ENCODE results near the gene GH1. TPM values are rescaled to one million over a fixed set of nuclear protein-coding genes. Genes with fewer than 3 reads are reported as not detected.
"Not testable (repeated sequence)": the region's sequence is repeated elsewhere in the genome, so short reads cannot be mapped to it uniquely, and the experiment has no call there.

GH1 gene
- total and polyA plus RNA-seq, 5 donors from 2014 or later, result 0.50 TPM; not detected in 4

GRCh38 chr17:63881337-63881736, 37.3 kb downstream of the GH1 start:
- not testable (repeated sequence) for H3K4me3 Mint-ChIP-seq; ATAC-seq (ENCODE audit: low read depth in 2 of 2); H3K27ac Mint-ChIP-seq; H3K4me1 Mint-ChIP-seq; H3K27me3 ChIP-seq (ENCODE audit: control insufficient read depth, insufficient read depth, low read length); DNase-seq; H3K9me3 ChIP-seq (ENCODE audit: control insufficient read depth in 2 of 2, low read length in 2 of 2); H3K4me1 ChIP-seq (ENCODE audit: control insufficient read depth, insufficient read depth, low read length, poor library complexity, severe bottlenecking); H3K27ac ChIP-seq (ENCODE audit: insufficient read depth, low read length, poor library complexity, severe bottlenecking); H3K9me3 Mint-ChIP-seq; H3K4me3 ChIP-seq (ENCODE audit: low read depth, low read length); H3K36me3 Mint-ChIP-seq; H3K36me3 ChIP-seq (ENCODE audit: control insufficient read depth, insufficient read depth, low read length)
- H3K27me3 Mint-ChIP-seq, result peaks cover 15% of the 10 kb centered on the region

GRCh38 chr17:63880706-63881105, 37.9 kb downstream of the GH1 start:
- no peaks in the 10 kb centered on the region for H3K36me3 ChIP-seq (ENCODE audit: control insufficient read depth, insufficient read depth, low read length)
- no peak overlapping the region for H3K27ac ChIP-seq (ENCODE audit: insufficient read depth, low read length, poor library complexity, severe bottlenecking)
- H3K9me3 ChIP-seq (ENCODE audit: control insufficient read depth in 2 of 2, low read length in 2 of 2), result no peaks in the 10 kb centered on the region
- no peak for DNase-seq
- Mint-ChIP-seq H3K4me1 (peaks cover 0 to 4% (median 0%) of the 10 kb centered on the region in 4 donors), H3K36me3 (no peaks in the 10 kb centered on the region), H3K27me3 (peaks cover 15% of the 10 kb centered on the region), H3K9me3 (no peaks in the 10 kb centered on the region), H3K4me3 (no peak overlapping the region), H3K27ac (no peak overlapping the region)
- H3K4me3 ChIP-seq (ENCODE audit: low read depth, low read length), result no peak overlapping the region
- ATAC-seq (ENCODE audit: low read depth in 2 of 2), result no peak
- H3K4me1 ChIP-seq (ENCODE audit: control insufficient read depth, insufficient read depth, low read length, poor library complexity, severe bottlenecking), result no peaks in the 10 kb centered on the region
- no peaks in the 10 kb centered on the region for H3K27me3 ChIP-seq (ENCODE audit: control insufficient read depth, insufficient read depth, low read length)

GRCh38 chr17:63878413-63878812, 40.2 kb downstream of the GH1 start:
- not testable (repeated sequence) for H3K4me1 ChIP-seq (ENCODE audit: control insufficient read depth, insufficient read depth, low read length, poor library complexity, severe bottlenecking); H3K27me3 ChIP-seq (ENCODE audit: control insufficient read depth, insufficient read depth, low read length); H3K4me1 Mint-ChIP-seq; H3K4me3 ChIP-seq (ENCODE audit: low read depth, low read length); H3K36me3 ChIP-seq (ENCODE audit: control insufficient read depth, insufficient read depth, low read length); H3K27me3 Mint-ChIP-seq; ATAC-seq (ENCODE audit: low read depth in 2 of 2); H3K9me3 ChIP-seq (ENCODE audit: control insufficient read depth in 2 of 2, low read length in 2 of 2); DNase-seq; H3K9me3 Mint-ChIP-seq; H3K36me3 Mint-ChIP-seq; H3K27ac Mint-ChIP-seq; H3K27ac ChIP-seq (ENCODE audit: insufficient read depth, low read length, poor library complexity, severe bottlenecking); H3K4me3 Mint-ChIP-seq

- H3K27me3 Mint-ChIP-seq; H3K9me3 ChIP-seq (ENCODE audit: control insufficient read depth in 2 of 2, low read length in 2 of 2); H3K9me3 Mint-ChIP-seq; H3K36me3 ChIP-seq (ENCODE audit: control insufficient read depth, insufficient read depth, low read length); H3K4me3 Mint-ChIP-seq; H3K27me3 ChIP-seq (ENCODE audit: control insufficient read depth, insufficient read depth, low read length); H3K27ac Mint-ChIP-seq; ATAC-seq (ENCODE audit: low read depth in 2 of 2); H3K4me3 ChIP-seq (ENCODE audit: low read depth, low read length); H3K36me3 Mint-ChIP-seq; H3K4me1 ChIP-seq (ENCODE audit: control insufficient read depth, insufficient read depth, low read length, poor library complexity, severe bottlenecking); H3K4me1 Mint-ChIP-seq; DNase-seq; H3K27ac ChIP-seq (ENCODE audit: insufficient read depth, low read length, poor library complexity, severe bottlenecking): not testable (repeated sequence)
Observed at GRCh38 chr17:63874693-63875092, 43.9 kb downstream of the GH1 start.

GRCh38 chr17:63874061-63874626, 44.5 kb downstream of the GH1 start:
- H3K4me1 ChIP-seq (ENCODE audit: control insufficient read depth, insufficient read depth, low read length, poor library complexity, severe bottlenecking); H3K36me3 Mint-ChIP-seq; H3K9me3 ChIP-seq (ENCODE audit: control insufficient read depth in 2 of 2, low read length in 2 of 2); H3K27ac Mint-ChIP-seq; H3K4me3 Mint-ChIP-seq; H3K27ac ChIP-seq (ENCODE audit: insufficient read depth, low read length, poor library complexity, severe bottlenecking); H3K4me1 Mint-ChIP-seq; H3K4me3 ChIP-seq (ENCODE audit: low read depth, low read length); H3K9me3 Mint-ChIP-seq; ATAC-seq (ENCODE audit: low read depth in 2 of 2); DNase-seq; H3K27me3 ChIP-seq (ENCODE audit: control insufficient read depth, insufficient read depth, low read length); H3K27me3 Mint-ChIP-seq; H3K36me3 ChIP-seq (ENCODE audit: control insufficient read depth, insufficient read depth, low read length): not testable (repeated sequence)

GRCh38 chr17:63873577-63873976, 45.1 kb downstream of the GH1 start, which contains the start of gene CSH2:
Gene CSH2, minus strand, starts transcription at chr17:63873677. Its CDS starts 63 bp downstream, at chr17:63873614.
- H3K27me3 Mint-ChIP-seq; H3K4me3 ChIP-seq (ENCODE audit: low read depth, low read length); DNase-seq; H3K27ac ChIP-seq (ENCODE audit: insufficient read depth, low read length, poor library complexity, severe bottlenecking); H3K4me1 ChIP-seq (ENCODE audit: control insufficient read depth, insufficient read depth, low read length, poor library complexity, severe bottlenecking); H3K9me3 Mint-ChIP-seq; H3K4me1 Mint-ChIP-seq; H3K4me3 Mint-ChIP-seq; ATAC-seq (ENCODE audit: low read depth in 2 of 2); H3K27ac Mint-ChIP-seq; H3K36me3 Mint-ChIP-seq; H3K27me3 ChIP-seq (ENCODE audit: control insufficient read depth, insufficient read depth, low read length); H3K9me3 ChIP-seq (ENCODE audit: control insufficient read depth in 2 of 2, low read length in 2 of 2); H3K36me3 ChIP-seq (ENCODE audit: control insufficient read depth, insufficient read depth, low read length): not testable (repeated sequence)

- not testable (repeated sequence) for ATAC-seq (ENCODE audit: low read depth in 2 of 2); H3K27ac ChIP-seq (ENCODE audit: insufficient read depth, low read length, poor library complexity, severe bottlenecking); H3K9me3 ChIP-seq (ENCODE audit: control insufficient read depth in 2 of 2, low read length in 2 of 2); H3K36me3 Mint-ChIP-seq; H3K27me3 ChIP-seq (ENCODE audit: control insufficient read depth, insufficient read depth, low read length); H3K36me3 ChIP-seq (ENCODE audit: control insufficient read depth, insufficient read depth, low read length); H3K4me3 ChIP-seq (ENCODE audit: low read depth, low read length); DNase-seq; H3K27ac Mint-ChIP-seq; H3K4me1 ChIP-seq (ENCODE audit: control insufficient read depth, insufficient read depth, low read length, poor library complexity, severe bottlenecking); H3K9me3 Mint-ChIP-seq; H3K27me3 Mint-ChIP-seq; H3K4me3 Mint-ChIP-seq; H3K4me1 Mint-ChIP-seq
Observed at GRCh38 chr17:63871646-63872365, 46.8 kb downstream of the GH1 start.

GRCh38 chr17:63870292-63870665, 48.4 kb downstream of the GH1 start:
- not testable (repeated sequence) for H3K4me3 ChIP-seq (ENCODE audit: low read depth, low read length); H3K27ac ChIP-seq (ENCODE audit: insufficient read depth, low read length, poor library complexity, severe bottlenecking); DNase-seq; H3K36me3 Mint-ChIP-seq; H3K27ac Mint-ChIP-seq; H3K36me3 ChIP-seq (ENCODE audit: control insufficient read depth, insufficient read depth, low read length); H3K4me1 ChIP-seq (ENCODE audit: control insufficient read depth, insufficient read depth, low read length, poor library complexity, severe bottlenecking); H3K9me3 Mint-ChIP-seq; H3K27me3 ChIP-seq (ENCODE audit: control insufficient read depth, insufficient read depth, low read length); H3K4me3 Mint-ChIP-seq; H3K9me3 ChIP-seq (ENCODE audit: control insufficient read depth in 2 of 2, low read length in 2 of 2); ATAC-seq (ENCODE audit: low read depth in 2 of 2)
- Mint-ChIP-seq H3K4me1 (peaks cover 0 to 12% (median 6%) of the 10 kb centered on the region in 4 donors), H3K27me3 (peaks cover 11% of the 10 kb centered on the region)

Measured in CD4-positive, CD25-positive, alpha-beta regulatory T cell (primary cell).